Right lobe of liver (tissue), 4 donors: ENCODE measurements around the gene EPN3.

ENCODE experiments used
- CTCF ChIP-seq, 4 donors: fragments of 200-600 bp in 3 of 4; fragments of 450-650 bp in 1 of 4; IDR thresholded peaks; one replicate each; pipeline versions ENCODE4 v1.5.1 to v1.8.0; 2016 to 2022; ENCODE audit warnings: antibody characterized with exemption in 4 of 4, mild to moderate bottlenecking in 2 of 4
- POLR2A ChIP-seq: fragments of 450-650 bp; IDR thresholded peaks from one replicate; pipeline ENCODE4 v1.6.1; 2017; ENCODE audit warnings: antibody characterized with exemption, mild to moderate bottlenecking
- donor health status: DM: no; HTN: no; CAD: no.
- donor health status: DM: no; HTN: no; CAD: no.
- donor health status: DM: no; HTN: yes; CAD: no.

DNA sequence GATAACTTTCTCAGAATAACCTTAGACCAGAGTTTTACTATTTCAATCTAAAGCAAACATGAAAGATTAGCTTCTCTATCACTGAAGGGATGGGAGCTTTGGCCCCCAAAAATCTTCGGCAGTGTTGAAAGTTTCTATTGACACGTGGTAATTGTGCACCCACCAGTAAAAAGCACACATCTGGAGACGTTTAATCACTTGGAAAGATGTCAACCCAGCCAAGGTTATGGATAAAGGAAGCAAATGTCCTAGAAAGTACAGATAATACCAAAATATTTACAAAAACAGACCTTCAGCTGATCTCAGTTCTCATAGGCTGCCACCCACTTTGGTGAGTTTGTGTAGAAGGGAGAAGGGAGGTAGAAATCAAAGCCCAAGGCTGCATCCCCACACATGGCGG lies 19.0 kb upstream of the EPN3 start:
- TF ChIP-seq CTCF (IDR thresholded peaks at IDR 0.05) (no peak), POLR2A (no peak)
